HG03378 (cell line): ENCODE data around the gene OTUD1.
"Not testable (repeated sequence)": the region's sequence is repeated elsewhere in the genome, so short reads cannot be mapped to it uniquely, and the experiment has no call there.

Experiments
- ATAC-seq: cut with Tn5 transposase; IDR thresholded peaks from one replicate; pipeline ENCODE4 v1.9.1; 2021; ENCODE audit warnings: mild to moderate bottlenecking, moderate library complexity; ENCODE audit not compliant: unreplicated experiment

The OTUD1 gene

GRCh38 chr10:23438547-23439451, at the start of gene OTUD1:
Gene OTUD1, plus strand, starts transcription at chr10:23439075. Its CDS starts 383 bp downstream, at chr10:23439458.
- peak; percentile 52 for ATAC-seq

- not testable (repeated sequence) for ATAC-seq
These were observed 48.5 kb upstream of the OTUD1 start for GRCh38 chr10:23390408-23390807.

- no peak for ATAC-seq
These were observed 48.1 kb upstream of the OTUD1 start for GRCh38 chr10:23390809-23391208.

GRCh38 chr10:23391821-23392220, 47.1 kb upstream of the OTUD1 start:
- no peak for ATAC-seq

GRCh38 chr10:23395017-23395416, 43.9 kb upstream of the OTUD1 start:
- ATAC-seq: no peak

- ATAC-seq: no peak
These were observed 42.2 kb upstream of the OTUD1 start for GRCh38 chr10:23396695-23397094.

- ATAC-seq: no peak
These were observed 39.2 kb upstream of the OTUD1 start for GRCh38 chr10:23399701-23400144.

GRCh38 chr10:23402856-23403255, 36.0 kb upstream of the OTUD1 start:
- no peak for ATAC-seq

GRCh38 chr10:23403278-23403677, 35.6 kb upstream of the OTUD1 start:
- ATAC-seq: no peak

- no peak for ATAC-seq
These were observed 35.2 kb upstream of the OTUD1 start for GRCh38 chr10:23403719-23404118.

- ATAC-seq: no peak
These were observed 34.4 kb upstream of the OTUD1 start for GRCh38 chr10:23404461-23404980.

GRCh38 chr10:23405540-23405939, 33.3 kb upstream of the OTUD1 start:
- no peak for ATAC-seq

GRCh38 chr10:23406409-23406808, 32.5 kb upstream of the OTUD1 start:
- ATAC-seq: no peak

GRCh38 chr10:23408330-23408976, 30.4 kb upstream of the OTUD1 start:
- ATAC-seq: no peak

- ATAC-seq: peak; percentile 30
These were observed 26.7 kb upstream of the OTUD1 start for GRCh38 chr10:23412223-23412622.

- peak; percentile 96 for ATAC-seq
These were observed 25.2 kb upstream of the OTUD1 start for GRCh38 chr10:23413629-23414089.

GRCh38 chr10:23414658-23415057, 24.2 kb upstream of the OTUD1 start:
- no peak for ATAC-seq

- no peak for ATAC-seq
These were observed 21.6 kb upstream of the OTUD1 start for GRCh38 chr10:23417254-23417653.

- no peak for ATAC-seq
These were observed 20.7 kb upstream of the OTUD1 start for GRCh38 chr10:23418051-23418681.

GRCh38 chr10:23419201-23419600, 19.7 kb upstream of the OTUD1 start:
- no peak for ATAC-seq

- no peak for ATAC-seq
These were observed 19.1 kb upstream of the OTUD1 start for GRCh38 chr10:23419655-23420329.
